Right ventricle myocardium superior (tissue), 1 donor: ENCODE data around the gene ZFAND2A. TPM values are rescaled to one million over a fixed set of nuclear protein-coding genes. Genes with fewer than 3 reads are reported as not detected.
A peak's percentile ranks its signal among the peaks of the same experiment; 100 is the strongest.
"Not testable (repeated sequence)": the region's sequence is repeated elsewhere in the genome, so short reads cannot be mapped to it uniquely, and the experiment has no call there.

Experiments
- ATAC-seq: fragments of 200-7000 bp; cut with Tn5 transposase; one replicate; pipeline ENCODE4 v1.9.1; 2020; ENCODE audit warnings: mild to moderate bottlenecking; ENCODE audit not compliant: poor library complexity
- DNase-seq: peaks from one replicate; pipeline ENCODE4 v3.0.0-alpha.2; 2020
- intact Hi-C: fragments of 100-400 bp; cut with DNase I; formaldehyde crosslinking; loops from one replicate; pipeline ENCODE4 v1.11.2; 2022
- total RNA-seq: library from RNA; stranded (reverse); fragmentation: NEBNext Ultra II Directional; extraction: Animal tissue kit (Norgen Biotek cat#: 25700); gene quantifications from one replicate; pipeline ENCODE4 v1.2.1, GENCODE V29; 2021
- donor health status: DM: no; HTN: yes; CAD: no; lungs with severe emphysema.

ZFAND2A gene
- total RNA-seq, 1 donor from 2014 or later: 6.0 TPM

- peak; percentile 29 for DNase-seq
- ATAC-seq, intact Hi-C loops: not testable (repeated sequence)
Measured at GRCh38 chr7:1115171-1116045, 44.6 kb downstream of the ZFAND2A start.

- peak; percentile 32 for DNase-seq
- intact Hi-C loops: no loop called here
- no peak for ATAC-seq
Measured at GRCh38 chr7:1114505-1114904, 45.5 kb downstream of the ZFAND2A start.

- intact Hi-C loops: no loop called here
- ATAC-seq: no peak
- DNase-seq: peak; percentile 21
Measured at GRCh38 chr7:1114088-1114487, 45.9 kb downstream of the ZFAND2A start.

- DNase-seq: peak; percentile 27
Measured at GRCh38 chr7:1113548-1113885, 46.5 kb downstream of the ZFAND2A start.

GRCh38 chr7:1112625-1113547, 47.1 kb downstream of the ZFAND2A start:
- intact Hi-C loops: no loop called here
- ATAC-seq (no peak), DNase-seq (peak; percentile 22)

More at GRCh38 chr7:1113548-1113885, 46.5 kb downstream of the ZFAND2A start:
- intact Hi-C loops: no loop called here
- ATAC-seq: no peak

- intact Hi-C loops: no loop called here
- DNase-seq (peak; percentile 35), ATAC-seq (no peak)
Measured at GRCh38 chr7:1112109-1112508, 47.9 kb downstream of the ZFAND2A start.

GRCh38 chr7:1111156-1111555, 48.8 kb downstream of the ZFAND2A start:
- ATAC-seq: no peak
- no peak for DNase-seq
- intact Hi-C loops: no loop called here

GRCh38 chr7:1110358-1110757, 49.6 kb downstream of the ZFAND2A start:
- DNase-seq (peak; percentile 43), ATAC-seq (no peak)
- intact Hi-C loops: no loop called here

- ATAC-seq: no peak
- DNase-seq: peak; percentile 24
- intact Hi-C loops: no loop called here
Measured at GRCh38 chr7:1109581-1110310, 50.2 kb downstream of the ZFAND2A start.

- no peak for DNase-seq
- no peak for ATAC-seq
- intact Hi-C loops: no loop called here
Measured at GRCh38 chr7:1108264-1108920, 51.6 kb downstream of the ZFAND2A start.

- no peak for ATAC-seq
- DNase-seq: no peak
- intact Hi-C loops: no loop called here
Measured at GRCh38 chr7:1106793-1107421, 53.1 kb downstream of the ZFAND2A start.

GRCh38 chr7:1106063-1106792, 53.8 kb downstream of the ZFAND2A start:
- intact Hi-C loops: no loop called here
- DNase-seq: no peak
- no peak for ATAC-seq

GRCh38 chr7:1105189-1105588, 54.8 kb downstream of the ZFAND2A start:
- DNase-seq (no peak), ATAC-seq (no peak)
- intact Hi-C loops: no loop called here

- intact Hi-C loops: no loop called here
- no peak for ATAC-seq
- DNase-seq: no peak
Measured at GRCh38 chr7:1104516-1105179, 55.3 kb downstream of the ZFAND2A start.

- ATAC-seq (no peak), DNase-seq (peak; percentile 24)
- intact Hi-C loops: no loop called here
Measured at GRCh38 chr7:1103789-1104515, 56.0 kb downstream of the ZFAND2A start.

GRCh38 chr7:1103009-1103788, 56.8 kb downstream of the ZFAND2A start:
- no peak for DNase-seq
- intact Hi-C loops: no loop called here
- no peak for ATAC-seq
